A549 (cell line): ENCODE data around the gene C5. TPM values are rescaled to one million over a fixed set of nuclear protein-coding genes. Genes with fewer than 3 reads are reported as not detected.

Source experiments
- ATAC-seq, 2 experiments: fragments of 200-7000 bp in 1 of 2; fragments of >200 bp in 1 of 2; cut with Nextera tagmentation in 1 of 2; cut with Tn5 transposase in 1 of 2; 3 replicates each; pipeline versions ENCODE4 v1.8.0 to v1.9.1; 2018 to 2020; ENCODE audit warnings: mild to moderate bottlenecking in 1 of 2, moderate library complexity in 1 of 2
- CTCF ChIA-PET: fragments of 300-600 bp; sonication (Branson Sonifier 250); formaldehyde crosslinking; extraction: SDS; loops from one replicate; lab custom pipeline; 2021; ENCODE audit warnings: antibody characterized with exemption, inconsistent platforms; lab: Yijun Ruan, JAX
- POLR2A ChIA-PET: fragments of 350-600 bp; formaldehyde crosslinking; extraction: SDS; loops from one replicate; lab custom pipeline; 2021; ENCODE audit warnings: antibody characterized with exemption, inconsistent platforms; lab: Yijun Ruan, JAX
- DNase-seq, 2 experiments: peaks; one replicate each; pipeline versions ENCODE4 v3.0.0 to v3.0.0-alpha.2; 2011 to 2016; ENCODE audit warnings: low read depth in 1 of 2, low spot score in 1 of 2
- FAIRE-seq: peaks from 2 replicates; lab custom pipeline; 2011; peaks lifted over from hg19 to GRCh38; lab: Jason Lieb, UNC
- H3K27ac ChIP-seq, 2 experiments: fragments of >200 bp; sonication (Bioruptor Twin); formaldehyde crosslinking; 3 replicates each; pipeline ENCODE4 v1.5.1; 2016 to 2017
- H3K4me1 ChIP-seq: fragments of >200 bp; sonication (Bioruptor Twin); formaldehyde crosslinking; 3 replicates; pipeline ENCODE4 v1.6.1; 2016
- H3K4me2 ChIP-seq: fragments of >200 bp; sonication (Bioruptor Twin); formaldehyde crosslinking; 3 replicates; pipeline ENCODE4 v1.6.1; 2016
- H3K4me3 ChIP-seq: fragments of >200 bp; sonication (Bioruptor Twin); formaldehyde crosslinking; 3 replicates; pipeline ENCODE4 v1.5.1; 2016
- H3K9me3 ChIP-seq: fragments of >200 bp; sonication (Bioruptor Twin); formaldehyde crosslinking; 3 replicates; pipeline ENCODE4 v1.6.1; 2016
- CBX2 ChIP-seq: fragments of 200-600 bp; sonication (generic); IDR thresholded peaks from 2 replicates; pipeline ENCODE4 v1.6.1; 2016; ENCODE audit warnings: low read depth, mild to moderate bottlenecking, borderline replicate concordance
- CBX8 ChIP-seq: fragments of 200-600 bp; sonication (generic); IDR thresholded peaks from 2 replicates; pipeline ENCODE4 v1.6.1; 2016
- CEBPB ChIP-seq, 2 experiments: fragments of >200 bp in 1 of 2; sonication (Bioruptor Twin) in 1 of 2; formaldehyde crosslinking in 1 of 2; IDR thresholded peaks; 2 replicates each; pipeline ENCODE4 v1.6.1; 2012 to 2016
- CHD2 ChIP-seq: fragments of 150-350 bp; IDR thresholded peaks from 2 replicates; pipeline ENCODE4 v1.6.1; 2014; ENCODE audit warnings: low read length; ENCODE audit not compliant: partially characterized antibody
- EHF ChIP-seq: fragments of 250-450 bp; sonication (Bioruptor Pico); IDR thresholded peaks from 2 replicates; pipeline ENCODE4 v1.5.0; 2020; ENCODE audit warnings: mild to moderate bottlenecking
- EP300 ChIP-seq, 2 experiments: fragments of >200 bp; sonication (Bioruptor Twin); formaldehyde crosslinking; IDR thresholded peaks; 2 replicates in 1 of 2; 3 replicates in 1 of 2; pipeline ENCODE4 v1.6.1; 2016 to 2017
- ESRRA ChIP-seq: fragments of 150-350 bp; IDR thresholded peaks from 2 replicates; pipeline ENCODE4 v1.6.1; 2014; ENCODE audit warnings: mild to moderate bottlenecking, low read length, borderline replicate concordance
- FOSL2 ChIP-seq, 2 experiments: fragments of 450-650 bp in 1 of 2; fragments of >200 bp in 1 of 2; sonication (Bioruptor Twin) in 1 of 2; formaldehyde crosslinking; IDR thresholded peaks; 2 replicates each; pipeline versions ENCODE4 v1.5.0 to v1.6.1; 2016 to 2020; ENCODE audit warnings: mild to moderate bottlenecking in 1 of 2, moderate library complexity in 1 of 2
- FOXS1 ChIP-seq: fragments of 250-450 bp; sonication (Bioruptor Pico); IDR thresholded peaks from 2 replicates; pipeline ENCODE4 v1.5.0; 2020; ENCODE audit warnings: mild to moderate bottlenecking, moderate library complexity
- HDAC2 ChIP-seq: fragments of 200-600 bp; sonication (generic); IDR thresholded peaks from 2 replicates; pipeline ENCODE4 v1.6.1; 2016
- HES2 ChIP-seq: fragments of >200 bp; sonication (Bioruptor Twin); formaldehyde crosslinking; IDR thresholded peaks from 2 replicates; pipeline ENCODE4 v1.6.1; 2016
- HEYL ChIP-seq: fragments of 250-450 bp; sonication (Bioruptor Pico); IDR thresholded peaks from 2 replicates; pipeline ENCODE4 v1.8.0; 2021; ENCODE audit warnings: mild to moderate bottlenecking, moderate library complexity
- HMGXB4 ChIP-seq: fragments of 250-450 bp; sonication (Bioruptor Pico); IDR thresholded peaks from 2 replicates; pipeline ENCODE4 v1.5.0; 2021; ENCODE audit warnings: mild to moderate bottlenecking, moderate library complexity, borderline replicate concordance
- HOXA7 ChIP-seq: fragments of 250-450 bp; sonication (Bioruptor Pico); IDR thresholded peaks from 2 replicates; pipeline ENCODE4 v1.5.0; 2020; ENCODE audit warnings: mild to moderate bottlenecking, moderate library complexity
- JUNB ChIP-seq: fragments of >200 bp; sonication (Bioruptor Twin); formaldehyde crosslinking; IDR thresholded peaks from 2 replicates; pipeline ENCODE4 v1.6.1; 2016
- MAZ ChIP-seq: fragments of 150-350 bp; IDR thresholded peaks from 2 replicates; pipeline ENCODE4 v1.6.1; 2014; ENCODE audit warnings: antibody characterized with exemption, low read depth, low read length, borderline replicate concordance
- MYC ChIP-seq: IDR thresholded peaks from 2 replicates; pipeline ENCODE4 v1.6.1; 2012; ENCODE audit warnings: mild to moderate bottlenecking, inconsistent platforms, low read length, improper control_type of control experiment, borderline replicate concordance
- POLR2A ChIP-seq: IDR thresholded peaks from 2 replicates; pipeline ENCODE4 v1.6.1; 2012; ENCODE audit warnings: mild to moderate bottlenecking, low read length
- POLR2AphosphoS2 ChIP-seq: conservative IDR thresholded peaks from 2 replicates; pipeline ENCODE4 v1.6.1; 2012; ENCODE audit warnings: low read length, improper control_type of control experiment, inconsistent platforms
- RAD21 ChIP-seq, 2 experiments: fragments of >200 bp in 1 of 2; sonication (Bioruptor Twin) in 1 of 2; formaldehyde crosslinking in 1 of 2; IDR thresholded peaks in 1 of 2; conservative IDR thresholded peaks in 1 of 2; 2 replicates in 1 of 2; 3 replicates in 1 of 2; pipeline ENCODE4 v1.6.1; 2012 to 2018; ENCODE audit warnings: inconsistent platforms in 1 of 2
- RFX5 ChIP-seq: fragments of 450-650 bp; IDR thresholded peaks from 2 replicates; pipeline ENCODE4 v1.7.1; 2014; ENCODE audit warnings: antibody characterized with exemption, mild to moderate bottlenecking, moderate library complexity
- SMC3 ChIP-seq: fragments of >200 bp; sonication (Bioruptor Twin); formaldehyde crosslinking; IDR thresholded peaks from 3 replicates; pipeline ENCODE4 v1.6.1; 2018; ENCODE audit warnings: inconsistent platforms
- ZC3H11A ChIP-seq: fragments of 450-650 bp; IDR thresholded peaks from 2 replicates; pipeline ENCODE4 v1.6.1; 2014; ENCODE audit warnings: antibody characterized with exemption, mild to moderate bottlenecking
- ZFP36 ChIP-seq: fragments of 450-650 bp; IDR thresholded peaks from 2 replicates; pipeline ENCODE4 v1.6.1; 2014; ENCODE audit warnings: borderline replicate concordance; ENCODE audit not compliant: partially characterized antibody
- WGBS: methylation state at CpG from one replicate; pipeline ENCODE4 v1.1.6; 2017; ENCODE audit errors: missing lambda C conversion rate; 5-methylcytosine and 5-hydroxymethylcytosine counted together
- polyA plus RNA-seq, 4 experiments: library from polyadenylated mRNA; depleted of rRNA in 3 of 4; stranded (reverse); fragments of >200 nt; fragmentation: RNase III in 1 of 4; extraction: RNeasy Plus Mini Kit Qiagen cat#74134 plus additional on column Dnase treatment in 1 of 4; gene quantifications; 2 replicates in 3 of 4; 3 replicates in 1 of 4; pipeline ENCODE4 v1.2.3, GENCODE V29; 2011 to 2017
- TF ChIP-seq, protein P1 (sequence below): fragments of >200 bp; sonication (Bioruptor Twin); formaldehyde crosslinking; IDR thresholded peaks from 3 replicates; pipeline ENCODE4 v1.5.1; 2016
- TF ChIP-seq, protein P2 (sequence below): IDR thresholded peaks from 2 replicates; pipeline ENCODE4 v1.6.1; 2012
- TF ChIP-seq, protein P3 (sequence below): IDR thresholded peaks from 2 replicates; pipeline ENCODE4 v1.6.1; 2012; ENCODE audit warnings: low read depth, borderline replicate concordance

Gene C5
- polyA plus RNA-seq, 2 of the 4 experiments (the other 2 are of a cell fraction) = 17.1 to 115 TPM

- Histone ChIP-seq H3K4me2 (peak overlapping the region; percentile 73), H3K4me1 (peaks cover 37% of the 10 kb centered on the region), H3K27ac (peak overlapping the region; percentile 83 to 85), H3K9me3 (no peaks in the 10 kb centered on the region), H3K4me3 (no peak overlapping the region)
- ChIA-PET POLR2A (interaction anchor here (0.7 to 1.7 kb wide), 3 partner anchors 142 to 221 kb away, joined by 3 to 7 read pairs (median 3); partner anchors contain the start of genes FBXW2 and MEGF9), CTCF (interaction anchor here (0.6 to 7.5 kb wide), 18 partner anchors 11 to 318 kb away, joined by 3 to 66 read pairs (median 6); partner anchors contain the start of genes PHF19 and TRAF1)
- WGBS = 8% methylated on average over 4 of the region's 4 CpGs
- DNase-seq = peak; percentile 71 to 89
- TF ChIP-seq, protein P1, sequence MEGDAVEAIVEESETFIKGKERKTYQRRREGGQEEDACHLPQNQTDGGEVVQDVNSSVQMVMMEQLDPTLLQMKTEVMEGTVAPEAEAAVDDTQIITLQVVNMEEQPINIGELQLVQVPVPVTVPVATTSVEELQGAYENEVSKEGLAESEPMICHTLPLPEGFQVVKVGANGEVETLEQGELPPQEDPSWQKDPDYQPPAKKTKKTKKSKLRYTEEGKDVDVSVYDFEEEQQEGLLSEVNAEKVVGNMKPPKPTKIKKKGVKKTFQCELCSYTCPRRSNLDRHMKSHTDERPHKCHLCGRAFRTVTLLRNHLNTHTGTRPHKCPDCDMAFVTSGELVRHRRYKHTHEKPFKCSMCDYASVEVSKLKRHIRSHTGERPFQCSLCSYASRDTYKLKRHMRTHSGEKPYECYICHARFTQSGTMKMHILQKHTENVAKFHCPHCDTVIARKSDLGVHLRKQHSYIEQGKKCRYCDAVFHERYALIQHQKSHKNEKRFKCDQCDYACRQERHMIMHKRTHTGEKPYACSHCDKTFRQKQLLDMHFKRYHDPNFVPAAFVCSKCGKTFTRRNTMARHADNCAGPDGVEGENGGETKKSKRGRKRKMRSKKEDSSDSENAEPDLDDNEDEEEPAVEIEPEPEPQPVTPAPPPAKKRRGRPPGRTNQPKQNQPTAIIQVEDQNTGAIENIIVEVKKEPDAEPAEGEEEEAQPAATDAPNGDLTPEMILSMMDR = no peak
- TF ChIP-seq EHF (CRISPR knock-in tag) = no peak
- TF ChIP-seq MYC = peak; percentile 46; the same call in 1 of the 2 replicates
- TF ChIP-seq, protein P2, sequence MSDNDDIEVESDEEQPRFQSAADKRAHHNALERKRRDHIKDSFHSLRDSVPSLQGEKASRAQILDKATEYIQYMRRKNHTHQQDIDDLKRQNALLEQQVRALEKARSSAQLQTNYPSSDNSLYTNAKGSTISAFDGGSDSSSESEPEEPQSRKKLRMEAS = peak; percentile 86
- no peak for TF ChIP-seq HEYL (CRISPR knock-in tag)
- TF ChIP-seq HOXA7 = no peak
- TF ChIP-seq ZC3H11A = no peak
- TF ChIP-seq EP300 (IDR thresholded peaks at IDR 0.05) = no peak
- TF ChIP-seq, protein P3, sequence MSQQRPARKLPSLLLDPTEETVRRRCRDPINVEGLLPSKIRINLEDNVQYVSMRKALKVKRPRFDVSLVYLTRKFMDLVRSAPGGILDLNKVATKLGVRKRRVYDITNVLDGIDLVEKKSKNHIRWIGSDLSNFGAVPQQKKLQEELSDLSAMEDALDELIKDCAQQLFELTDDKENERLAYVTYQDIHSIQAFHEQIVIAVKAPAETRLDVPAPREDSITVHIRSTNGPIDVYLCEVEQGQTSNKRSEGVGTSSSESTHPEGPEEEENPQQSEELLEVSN = no peak
- TF ChIP-seq POLR2A = peak; percentile 22; the same call in 1 of the 2 replicates
- TF ChIP-seq POLR2AphosphoS2 = no peak
- FAIRE-seq = no peak
- ATAC-seq = peak; percentile 78 to 84
Observed at GRCh38 chr9:120935383-120935857, 114.7 kb downstream of the C5 start.

GRCh38 chr9:120934281-120934680 is 115.8 kb downstream of the C5 start:
- 71% methylated on average over 3 of the region's 3 CpGs for WGBS
- POLR2A ChIA-PET = interaction anchor here (1.4 kb wide), 1 partner anchor 141 kb away, joined by 3 read pairs; the partner anchor contains the start of gene FBXW2
- CTCF ChIA-PET = interaction anchor here (1.1 to 7.5 kb wide), 3 partner anchors 10 to 179 kb away, joined by 3 to 66 read pairs (median 60); partner anchors contain the start of gene TRAF1
- ATAC-seq (no peak), FAIRE-seq (no peak), DNase-seq (no peak)
- Histone ChIP-seq H3K4me3 (no peak overlapping the region), H3K4me2 (no peak overlapping the region; the same call in 2 of the 3 replicates), H3K27ac (peak overlapping the region; percentile 83 to 85; a peak in 4 of 6 replicates), H3K4me1 (peaks cover 37% of the 10 kb centered on the region), H3K9me3 (no peaks in the 10 kb centered on the region)
- TF ChIP-seq MAZ (no peak), CHD2 (no peak), HES2 (no peak), RAD21 (conservative IDR thresholded peaks at IDR 0.05 in 1 of 2, IDR thresholded peaks at IDR 0.05 in 1 of 2) (no peak), FOSL2 (IDR thresholded peaks at IDR 0.05) (no peak), FOSL2 (CRISPR knock-in tag; IDR thresholded peaks at IDR 0.05) (no peak), POLR2A (no peak), CBX8 (no peak), JUNB (no peak), HDAC2 (no peak), CEBPB (IDR thresholded peaks at IDR 0.05) (no peak), HOXA7 (no peak), ZC3H11A (no peak), CBX2 (no peak), SMC3 (no peak), FOXS1 (CRISPR knock-in tag) (no peak), RFX5 (no peak), ZFP36 (no peak), ESRRA (no peak), HMGXB4 (CRISPR knock-in tag) (no peak)
